GM11168 (cell line): ENCODE measurements around the gene TGM1.
"Not testable (repeated sequence)": the region's sequence is repeated elsewhere in the genome, so short reads cannot be mapped to it uniquely, and the experiment has no call there.

Experiments
- in situ Hi-C: fragments of 300-500 bp; cut with MboI; formaldehyde crosslinking; loops from one replicate; pipeline ENCODE4 v1.12.0; 2022; ENCODE audit warnings: low sequenced_read_pairs; ENCODE audit not compliant: unreplicated experiment

The TGM1 gene

GRCh38 chr14:24236689-24237462, 26.1 kb downstream of the TGM1 start:
- in situ Hi-C loops, result no loop called here

GRCh38 chr14:24235804-24236688, 26.9 kb downstream of the TGM1 start:
- in situ Hi-C loops, result no loop called here

GRCh38 chr14:24234095-24235005, 28.6 kb downstream of the TGM1 start:
- in situ Hi-C loops, result no loop called here

GRCh38 chr14:24233538-24233866, 29.5 kb downstream of the TGM1 start:
- in situ Hi-C loops, result no loop called here

- in situ Hi-C loops, result no loop called here
Measured at GRCh38 chr14:24232645-24233537, 30.1 kb downstream of the TGM1 start, which contains the start of gene GMPR2. GMPR2 (plus strand) TSS chr14:24232929; CDS start chr14:24233254, 325 bp downstream.

- in situ Hi-C loops, result no loop called here
Measured at GRCh38 chr14:24232121-24232644, 30.8 kb downstream of the TGM1 start, which contains the start of gene NEDD8. NEDD8 (minus strand) TSS chr14:24232367; CDS start chr14:24232267, 100 bp downstream.

- in situ Hi-C loops, result no loop called here
Measured at GRCh38 chr14:24231263-24232120, 31.5 kb downstream of the TGM1 start.

GRCh38 chr14:24228902-24229301, 34.1 kb downstream of the TGM1 start:
- in situ Hi-C loops, result no loop called here

- in situ Hi-C loops, result no loop called here
Measured at GRCh38 chr14:24226473-24226872, 36.5 kb downstream of the TGM1 start.

GRCh38 chr14:24224618-24225071, 38.3 kb downstream of the TGM1 start:
- in situ Hi-C loops, result no loop called here

GRCh38 chr14:24222987-24223386, 40.0 kb downstream of the TGM1 start:
- in situ Hi-C loops, result not testable (repeated sequence)

- in situ Hi-C loops, result no loop called here
Measured at GRCh38 chr14:24219521-24219920, 43.5 kb downstream of the TGM1 start.

GRCh38 chr14:24219080-24219479, 43.9 kb downstream of the TGM1 start:
- in situ Hi-C loops, result no loop called here

- in situ Hi-C loops, result not testable (repeated sequence)
Measured at GRCh38 chr14:24216876-24217275, 46.1 kb downstream of the TGM1 start.

GRCh38 chr14:24216345-24216699, 46.7 kb downstream of the TGM1 start:
- in situ Hi-C loops, result no loop called here

GRCh38 chr14:24215495-24216344, 47.3 kb downstream of the TGM1 start, which contains the start of gene MDP1:
MDP1 (minus strand) TSS chr14:24216066; CDS start chr14:24215955, 111 bp downstream.
- in situ Hi-C loops, result no loop called here
